Neural cell (in vitro differentiated cells): ENCODE results near the gene DOCK9. TPM values are rescaled to one million over a fixed set of nuclear protein-coding genes. Genes with fewer than 3 reads are reported as not detected.

Experiments used
- H2AFZ ChIP-seq: fragments of 200-600, 300-800 bp; sonication (generic), shearing (Covaris generic); 2 replicates; pipeline ENCODE4 v1.6.0; 2014; ENCODE audit warnings: low read depth, mild to moderate bottlenecking, antibody characterized with exemption, low read length, moderate library complexity
- H3F3A ChIP-seq: fragments of 200-600 bp; shearing (Covaris generic); 2 replicates; pipeline ENCODE4 v1.6.1; 2016; ENCODE audit warnings: mild to moderate bottlenecking, moderate library complexity, mixed read lengths, antibody characterized with exemption, low read length; ENCODE audit not compliant: insufficient read depth, poor library complexity, severe bottlenecking
- H3K27ac ChIP-seq: fragments of 200-600, 300-800 bp; sonication (generic), shearing (Covaris generic); 2 replicates; pipeline ENCODE4 v1.5.1; 2014; ENCODE audit warnings: mild to moderate bottlenecking, low read length, moderate library complexity
- H3K27me3 ChIP-seq: fragments of 300-800, 200-600 bp; sonication (generic), shearing (Covaris generic); 2 replicates; pipeline ENCODE4 v1.6.0; 2014; ENCODE audit warnings: mild to moderate bottlenecking, low read depth, low read length, moderate library complexity; ENCODE audit not compliant: insufficient read depth
- H3K36me3 ChIP-seq: fragments of 300-800, 200-600 bp; sonication (generic), shearing (Covaris generic); 2 replicates; pipeline ENCODE4 v1.5.1; 2014; ENCODE audit warnings: mild to moderate bottlenecking, antibody characterized with exemption, low read length, moderate library complexity; ENCODE audit not compliant: insufficient read depth
- H3K4me2 ChIP-seq: fragments of 300-800, 200-600 bp; sonication (generic), shearing (Covaris generic); 2 replicates; pipeline ENCODE4 v1.6.0; 2014; ENCODE audit warnings: mild to moderate bottlenecking, low read length
- H3K4me3 ChIP-seq: fragments of 300-800, 200-600 bp; sonication (generic), shearing (Covaris generic); 2 replicates; pipeline ENCODE4 v1.5.1; 2014; ENCODE audit warnings: mild to moderate bottlenecking, low read length, moderate library complexity
- H3K79me2 ChIP-seq: fragments of 200-600 bp; shearing (Covaris generic); replicated peaks from 2 replicates; pipeline ENCODE4 v1.6.0; 2014; ENCODE audit warnings: mild to moderate bottlenecking, low read length, moderate library complexity; ENCODE audit not compliant: insufficient read depth
- H3K9ac ChIP-seq: fragments of 300-800, 200-600 bp; sonication (generic), shearing (Covaris generic); 2 replicates; pipeline ENCODE4 v1.6.1; 2016; ENCODE audit warnings: mild to moderate bottlenecking, low read length, mixed read lengths
- H3K9me2 ChIP-seq: fragments of 200-600 bp; shearing (Covaris generic); 2 replicates; pipeline ENCODE4 v1.6.1; 2016; ENCODE audit warnings: mild to moderate bottlenecking, low read length, mixed read lengths; ENCODE audit not compliant: insufficient read depth
- H3K9me3 ChIP-seq: fragments of 200-600, 300-800 bp; sonication (generic), shearing (Covaris generic); 2 replicates; pipeline ENCODE4 v1.6.1; 2016; ENCODE audit warnings: mild to moderate bottlenecking, mixed run types, low read length, moderate library complexity, mixed read lengths
- H4K20me1 ChIP-seq: fragments of 200-600 bp; shearing (Covaris generic); 2 replicates; pipeline ENCODE4 v1.6.1; 2016; ENCODE audit warnings: mild to moderate bottlenecking, mixed run types; ENCODE audit not compliant: insufficient read depth
- EP300 ChIP-seq: fragments of 450-650 bp; conservative IDR thresholded peaks from 2 replicates; pipeline ENCODE4 v1.6.1; 2014; ENCODE audit warnings: antibody characterized with exemption, mild to moderate bottlenecking, moderate library complexity; ENCODE audit not compliant: poor library complexity, severe bottlenecking
- EZH2 ChIP-seq: fragments of 200-600, 300-800 bp; shearing (Covaris generic), sonication (generic); IDR thresholded peaks from 2 replicates; pipeline ENCODE4 v1.6.1; 2014; ENCODE audit warnings: antibody characterized with exemption, low read length, borderline replicate concordance, mild to moderate bottlenecking; ENCODE audit not compliant: insufficient read depth, poor library complexity, severe bottlenecking
- MXI1 ChIP-seq: fragments of 450-650 bp; conservative IDR thresholded peaks from 2 replicates; pipeline ENCODE4 v1.6.1; 2014; ENCODE audit warnings: antibody characterized with exemption, mild to moderate bottlenecking; ENCODE audit not compliant: poor library complexity, severe bottlenecking
- POLR2AphosphoS5 ChIP-seq: IDR thresholded peaks from 2 replicates; pipeline ENCODE4 v1.6.1; 2012
- RAD21 ChIP-seq: fragments of 450-650 bp; conservative IDR thresholded peaks from 2 replicates; pipeline ENCODE4 v1.6.1; 2014; ENCODE audit warnings: antibody characterized with exemption, mild to moderate bottlenecking, moderate library complexity
- SMC3 ChIP-seq: fragments of 450-650 bp; conservative IDR thresholded peaks from 2 replicates; pipeline ENCODE4 v1.6.1; 2014; ENCODE audit warnings: antibody characterized with exemption, mild to moderate bottlenecking, moderate library complexity; ENCODE audit not compliant: poor library complexity
- TAF1 ChIP-seq: IDR thresholded peaks from 2 replicates; pipeline ENCODE4 v1.6.1; 2012; ENCODE audit warnings: low read depth
- polyA plus RNA-seq: library from polyadenylated mRNA; depleted of rRNA; stranded (reverse); fragments of >200 nt; gene quantifications from 2 replicates; pipeline ENCODE4 v1.2.3, GENCODE V29; 2014
- TF ChIP-seq, protein P1 (sequence below): fragments of 450-650 bp; IDR thresholded peaks from 2 replicates; pipeline ENCODE4 v1.5.1; 2014; ENCODE audit warnings: antibody characterized with exemption, mild to moderate bottlenecking, moderate library complexity; ENCODE audit not compliant: poor library complexity, severe bottlenecking
- TF ChIP-seq, protein P2 (sequence below): IDR thresholded peaks from 2 replicates; pipeline ENCODE4 v1.6.1; 2012; ENCODE audit warnings: borderline replicate concordance

Gene DOCK9
- polyA plus RNA-seq, 1 donor from 2014 or later = 11.4 TPM

GRCh38 chr13:98842070-98842469 is 135.8 kb downstream of the DOCK9 start:
- H3K9ac ChIP-seq = no peak overlapping the region
- H3K27ac ChIP-seq = no peak overlapping the region
- no peak overlapping the region for H2AFZ ChIP-seq
- no peaks in the 10 kb centered on the region for H3F3A ChIP-seq
- TF ChIP-seq, protein P1, sequence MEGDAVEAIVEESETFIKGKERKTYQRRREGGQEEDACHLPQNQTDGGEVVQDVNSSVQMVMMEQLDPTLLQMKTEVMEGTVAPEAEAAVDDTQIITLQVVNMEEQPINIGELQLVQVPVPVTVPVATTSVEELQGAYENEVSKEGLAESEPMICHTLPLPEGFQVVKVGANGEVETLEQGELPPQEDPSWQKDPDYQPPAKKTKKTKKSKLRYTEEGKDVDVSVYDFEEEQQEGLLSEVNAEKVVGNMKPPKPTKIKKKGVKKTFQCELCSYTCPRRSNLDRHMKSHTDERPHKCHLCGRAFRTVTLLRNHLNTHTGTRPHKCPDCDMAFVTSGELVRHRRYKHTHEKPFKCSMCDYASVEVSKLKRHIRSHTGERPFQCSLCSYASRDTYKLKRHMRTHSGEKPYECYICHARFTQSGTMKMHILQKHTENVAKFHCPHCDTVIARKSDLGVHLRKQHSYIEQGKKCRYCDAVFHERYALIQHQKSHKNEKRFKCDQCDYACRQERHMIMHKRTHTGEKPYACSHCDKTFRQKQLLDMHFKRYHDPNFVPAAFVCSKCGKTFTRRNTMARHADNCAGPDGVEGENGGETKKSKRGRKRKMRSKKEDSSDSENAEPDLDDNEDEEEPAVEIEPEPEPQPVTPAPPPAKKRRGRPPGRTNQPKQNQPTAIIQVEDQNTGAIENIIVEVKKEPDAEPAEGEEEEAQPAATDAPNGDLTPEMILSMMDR = no peak
- H3K4me3 ChIP-seq = no peak overlapping the region
- H3K9me3 ChIP-seq = no peaks in the 10 kb centered on the region
- H4K20me1 ChIP-seq = no peaks in the 10 kb centered on the region
- no peaks in the 10 kb centered on the region for H3K36me3 ChIP-seq
- no peaks in the 10 kb centered on the region for H3K27me3 ChIP-seq
- no peaks in the 10 kb centered on the region for H3K79me2 ChIP-seq
- no peak overlapping the region for H3K4me2 ChIP-seq
- no peaks in the 10 kb centered on the region for H3K9me2 ChIP-seq

DNA sequence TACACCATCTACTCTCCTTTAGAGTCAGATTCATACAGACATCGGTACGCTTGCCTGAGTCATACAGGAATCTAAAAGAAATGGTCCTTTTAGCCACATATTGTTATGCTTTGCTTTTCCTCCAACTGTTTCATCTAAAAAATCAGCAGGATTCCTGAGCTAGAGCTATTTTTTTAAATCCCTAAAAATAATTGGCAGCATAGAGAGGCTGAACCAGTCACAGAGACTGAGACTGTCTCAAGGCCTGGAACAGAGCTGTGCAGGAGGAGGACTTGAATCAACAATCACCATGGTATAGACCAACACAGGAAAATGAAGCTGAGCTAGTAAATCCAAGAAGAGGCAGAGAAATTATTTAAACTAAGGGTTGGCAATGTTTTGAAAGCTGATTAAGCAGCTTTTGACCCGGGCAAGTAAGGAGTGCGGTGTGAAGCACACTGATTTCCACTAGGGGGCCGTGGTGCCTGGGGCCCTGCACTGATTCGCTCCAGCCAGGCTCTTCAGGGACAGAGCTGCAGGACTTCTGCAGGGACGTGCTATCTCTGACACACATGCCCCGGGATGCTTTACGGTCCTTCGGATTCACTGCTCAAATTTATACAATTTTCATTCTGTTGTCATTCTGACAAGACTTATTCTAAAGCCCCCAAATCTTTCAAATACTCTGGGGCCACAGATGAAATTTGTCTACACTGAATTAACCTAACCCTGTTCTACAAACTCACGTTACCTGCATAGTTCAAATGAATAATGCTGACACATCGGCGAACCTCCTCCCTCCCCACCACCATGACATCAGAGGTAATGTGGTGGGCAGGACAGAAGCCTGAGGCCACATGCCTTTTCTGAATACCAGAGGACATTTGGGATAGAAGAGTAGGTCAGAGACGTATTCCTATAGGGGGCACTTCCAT is 137.8 kb downstream of the DOCK9 start:
- no peak overlapping the region for H2AFZ ChIP-seq
- H3K79me2 ChIP-seq = no peaks in the 10 kb centered on the region
- peak; percentile 29 for TF ChIP-seq RAD21
- peak; percentile 46 for TF ChIP-seq SMC3
- TF ChIP-seq, protein P1 = peak; percentile 50
- TF ChIP-seq EP300 = no peak

GRCh38 chr13:98838776-98839175 is 139.1 kb downstream of the DOCK9 start:
- Histone ChIP-seq H3K36me3 (no peaks in the 10 kb centered on the region), H2AFZ (no peak overlapping the region), H3K4me3 (no peak overlapping the region), H3F3A (no peaks in the 10 kb centered on the region), H3K4me2 (no peak overlapping the region), H3K27ac (no peak overlapping the region), H3K9ac (no peak overlapping the region), H4K20me1 (no peaks in the 10 kb centered on the region), H3K79me2 (no peaks in the 10 kb centered on the region), H3K9me2 (no peaks in the 10 kb centered on the region), H3K9me3 (no peaks in the 10 kb centered on the region), H3K27me3 (no peaks in the 10 kb centered on the region)
- TF ChIP-seq EZH2 (no peak), RAD21 (no peak), SMC3 (no peak), MXI1 (no peak), EP300 (no peak), TAF1 (no peak), POLR2AphosphoS5 (no peak)
- TF ChIP-seq, protein P2, sequence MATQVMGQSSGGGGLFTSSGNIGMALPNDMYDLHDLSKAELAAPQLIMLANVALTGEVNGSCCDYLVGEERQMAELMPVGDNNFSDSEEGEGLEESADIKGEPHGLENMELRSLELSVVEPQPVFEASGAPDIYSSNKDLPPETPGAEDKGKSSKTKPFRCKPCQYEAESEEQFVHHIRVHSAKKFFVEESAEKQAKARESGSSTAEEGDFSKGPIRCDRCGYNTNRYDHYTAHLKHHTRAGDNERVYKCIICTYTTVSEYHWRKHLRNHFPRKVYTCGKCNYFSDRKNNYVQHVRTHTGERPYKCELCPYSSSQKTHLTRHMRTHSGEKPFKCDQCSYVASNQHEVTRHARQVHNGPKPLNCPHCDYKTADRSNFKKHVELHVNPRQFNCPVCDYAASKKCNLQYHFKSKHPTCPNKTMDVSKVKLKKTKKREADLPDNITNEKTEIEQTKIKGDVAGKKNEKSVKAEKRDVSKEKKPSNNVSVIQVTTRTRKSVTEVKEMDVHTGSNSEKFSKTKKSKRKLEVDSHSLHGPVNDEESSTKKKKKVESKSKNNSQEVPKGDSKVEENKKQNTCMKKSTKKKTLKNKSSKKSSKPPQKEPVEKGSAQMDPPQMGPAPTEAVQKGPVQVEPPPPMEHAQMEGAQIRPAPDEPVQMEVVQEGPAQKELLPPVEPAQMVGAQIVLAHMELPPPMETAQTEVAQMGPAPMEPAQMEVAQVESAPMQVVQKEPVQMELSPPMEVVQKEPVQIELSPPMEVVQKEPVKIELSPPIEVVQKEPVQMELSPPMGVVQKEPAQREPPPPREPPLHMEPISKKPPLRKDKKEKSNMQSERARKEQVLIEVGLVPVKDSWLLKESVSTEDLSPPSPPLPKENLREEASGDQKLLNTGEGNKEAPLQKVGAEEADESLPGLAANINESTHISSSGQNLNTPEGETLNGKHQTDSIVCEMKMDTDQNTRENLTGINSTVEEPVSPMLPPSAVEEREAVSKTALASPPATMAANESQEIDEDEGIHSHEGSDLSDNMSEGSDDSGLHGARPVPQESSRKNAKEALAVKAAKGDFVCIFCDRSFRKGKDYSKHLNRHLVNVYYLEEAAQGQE = no peak
- TF ChIP-seq, protein P1 = no peak

More for the DNA sequence above, 137.8 kb downstream of the DOCK9 start:
- H3K36me3 ChIP-seq = no peaks in the 10 kb centered on the region
- H3K4me2 ChIP-seq = no peak overlapping the region
- H3K9ac ChIP-seq = no peak overlapping the region
- no peak overlapping the region for H3K4me3 ChIP-seq
- no peaks in the 10 kb centered on the region for H3K9me2 ChIP-seq
- no peaks in the 10 kb centered on the region for H3K9me3 ChIP-seq
- H4K20me1 ChIP-seq = no peaks in the 10 kb centered on the region
- H3K27me3 ChIP-seq = no peaks in the 10 kb centered on the region
- H3F3A ChIP-seq = no peaks in the 10 kb centered on the region
- no peak overlapping the region for H3K27ac ChIP-seq
